Measurements from ENCODE around the gene POLDIP3. TPM values are rescaled to one million over a fixed set of nuclear protein-coding genes. Genes with fewer than 3 reads are reported as not detected.

POLDIP3 gene
- total RNA-seq (10 to 100 TPM; 21.6 to 60.8 (median 39.1) TPM), polyA plus RNA-seq (10 to 100 TPM; 30.2 to 36.4 (median 33.3) TPM)
- long read RNA-seq, donor 1, partial matches to known transcripts, result 0 of 4 reads
- long read RNA-seq, donor 1, other reads (novel, unspliced or antisense), result 0 of 4 reads
- long read RNA-seq, donor 2, transcript POLDIP3-201 (9 exons, 3,441 nt), result major isoform, 9 of 9 reads
- long read RNA-seq, donor 2, partial matches to known transcripts, result 0 of 9 reads
- long read RNA-seq, donor 2, other reads (novel, unspliced or antisense), result 0 of 9 reads
- long read RNA-seq, donor 3, transcript POLDIP3-201 (9 exons, 3,441 nt), result major isoform, 10 of 11 reads
- long read RNA-seq, donor 3, partial matches to known transcripts, result 0 of 11 reads
- long read RNA-seq, donor 3, other reads (novel, unspliced or antisense), result 0 of 11 reads
- long read RNA-seq, donor 4, partial matches to known transcripts, result 0 of 2 reads
- long read RNA-seq, donor 4, other reads (novel, unspliced or antisense), result 0 of 2 reads
- long read RNA-seq, donor 5, transcript POLDIP3-201 (9 exons, 3,441 nt), result major isoform, 14 of 15 reads
- long read RNA-seq, donor 5, partial matches to known transcripts, result 0 of 15 reads
- long read RNA-seq, donor 5, other reads (novel, unspliced or antisense), result 0 of 15 reads
- long read RNA-seq, donor 6, transcript POLDIP3-201 (9 exons, 3,441 nt), result major isoform, 24 of 25 reads
- long read RNA-seq, donor 6, partial matches to known transcripts, result 0 of 25 reads
- long read RNA-seq, donor 6, other reads (novel, unspliced or antisense), result 0 of 25 reads
- long read RNA-seq, donor 7, transcript POLDIP3-201 (9 exons, 3,441 nt), result major isoform, 14 of 30 reads
- long read RNA-seq, donor 7, partial matches to known transcripts, result 15 of 30 reads
- long read RNA-seq, donor 7, other reads (novel, unspliced or antisense), result 0 of 30 reads
- long read RNA-seq, donor 8, transcript POLDIP3-201 (9 exons, 3,441 nt), result major isoform, 13 of 14 reads
- long read RNA-seq, donor 8, partial matches to known transcripts, result 0 of 14 reads
- long read RNA-seq, donor 8, other reads (novel, unspliced or antisense), result 0 of 14 reads
- long read RNA-seq, donor 9, transcript POLDIP3-201 (9 exons, 3,441 nt), result major isoform, 10 of 13 reads
- long read RNA-seq, donor 9, partial matches to known transcripts, result 0 of 13 reads
- long read RNA-seq, donor 9, other reads (novel, unspliced or antisense), result 0 of 13 reads
- long read RNA-seq, donor 10, transcript POLDIP3-201 (9 exons, 3,441 nt), result major isoform, 8 of 8 reads
- long read RNA-seq, donor 10, partial matches to known transcripts, result 0 of 8 reads
- long read RNA-seq, donor 10, other reads (novel, unspliced or antisense), result 0 of 8 reads

- TF ChIP-seq POLR2A (IDR thresholded peaks at IDR 0.05) (peak in 1 of 4 donors; percentile 9), CTCF (IDR thresholded peaks at IDR 0.05) (peak in 2 of 7 experiments; percentile 55 to 67), POLR2AphosphoS5 (IDR thresholded peaks at IDR 0.05) (peak in 2 of 3 donors; percentile 36 to 83), EP300 (IDR thresholded peaks at IDR 0.05) (no peak)
- Histone ChIP-seq H3K27ac (peak within 1 kb of the TSS; percentile 93 to 97 (median 96)), H3K27me3 (no peaks in the 10 kb centered on the region), H3K4me1 (peaks cover 52 to 73% (median 67%) of the 10 kb centered on the region in 4 donors), H3K36me3 (peaks cover 7 to 18% (median 9%) of the 10 kb centered on the region in 4 donors), H3K4me3 (peak within 1 kb of the TSS; percentile 68 to 82 (median 78)), H3K9me3 (no peaks in the 10 kb centered on the region)
- intact Hi-C loops (cut with DNase I; ENCODE audit: low total_unique reads), result no loop called here
- peak; percentile 99 to 100 for DNase-seq
- WGBS, 5 donors, result 0 to 1% (median 1%) methylated on average over 25 to 85 of the region's 85 CpGs
These were observed at the start of gene POLDIP3 for GRCh38 chr22:42614312-42615091. Gene POLDIP3 (minus strand): TSS chr22:42614883. CDS start chr22:42614857, 26 bp downstream.

- Histone ChIP-seq H3K27ac (peak overlapping the region in 4 of 5 donors; percentile 41 to 70 (median 58)), H3K9me3 (no peaks in the 10 kb centered on the region), H3K4me1 (peaks cover 5 to 18% (median 14%) of the 10 kb centered on the region in 4 donors), H3K27me3 (peaks cover 0 to 9% (median 5%) of the 10 kb centered on the region in 3 donors), H3K36me3 (no peaks in the 10 kb centered on the region), H3K4me3 (peak overlapping the region; percentile 43 to 61 (median 56))
- intact Hi-C loops (cut with DNase I; ENCODE audit: low total_unique reads), result no loop called here
- WGBS, 5 donors, result 1 to 6% (median 3%) methylated on average over 39 to 68 of the region's 68 CpGs
- TF ChIP-seq POLR2AphosphoS5 (IDR thresholded peaks at IDR 0.05) (peak in 2 of 3 donors; percentile 10 to 52), CTCF (IDR thresholded peaks at IDR 0.05) (peak in 4 of 7 experiments; percentile 68 to 88 (median 80)), POLR2A (IDR thresholded peaks at IDR 0.05) (no peak), EP300 (IDR thresholded peaks at IDR 0.05) (no peak)
- DNase-seq, result peak; percentile 90 to 92
These were observed 47.5 kb upstream of the POLDIP3 start for GRCh38 chr22:42661985-42662831.

GRCh38 chr22:42656578-42656977 lies 41.9 kb upstream of the POLDIP3 start:
- DNase-seq, result no peak
- 92 to 97% (median 95%) methylated on average over 8 of the region's 8 CpGs for WGBS, 5 donors
- intact Hi-C loops (cut with DNase I; ENCODE audit: low total_unique reads), result no loop called here
- Histone ChIP-seq H3K4me3 (no peak overlapping the region), H3K4me1 (peaks cover 0 to 17% (median 8%) of the 10 kb centered on the region in 4 donors), H3K9me3 (no peaks in the 10 kb centered on the region), H3K27me3 (no peaks in the 10 kb centered on the region), H3K36me3 (no peaks in the 10 kb centered on the region), H3K27ac (no peak overlapping the region)
- TF ChIP-seq EP300 (IDR thresholded peaks at IDR 0.05), result no peak
- TF ChIP-seq CTCF (IDR thresholded peaks at IDR 0.05), result no peak
- no peak for TF ChIP-seq POLR2A (IDR thresholded peaks at IDR 0.05)
- TF ChIP-seq POLR2AphosphoS5 (IDR thresholded peaks at IDR 0.05), result no peak
